Left ventricle myocardium superior (tissue), 1 donor: ENCODE data around the gene RNF182. TPM values are rescaled to one million over a fixed set of nuclear protein-coding genes. Genes with fewer than 3 reads are reported as not detected.
"Not testable (repeated sequence)": the region's sequence is repeated elsewhere in the genome, so short reads cannot be mapped to it uniquely, and the experiment has no call there.

Experiments used
- ATAC-seq: fragments of 200-7000 bp; cut with Tn5 transposase; one replicate; pipeline ENCODE4 v1.9.1; 2020; ENCODE audit warnings: mild to moderate bottlenecking, moderate library complexity
- DNase-seq: peaks from one replicate; pipeline ENCODE4 v3.0.0-alpha.2; 2020
- intact Hi-C: fragments of 100-400 bp; cut with micrococcal nuclease; formaldehyde crosslinking; loops from one replicate; pipeline ENCODE4 v1.11.0; 2022
- total RNA-seq: library from RNA; stranded (reverse); fragmentation: NEBNext Ultra II Directional; extraction: Animal tissue kit (Norgen Biotek cat#: 25700); gene quantifications from one replicate; pipeline ENCODE4 v1.2.1, GENCODE V29; 2021
- donor health status: DM: no; HTN: yes; CAD: no; lungs with severe emphysema.

RNF182 gene
- total RNA-seq, 1 donor from 2014 or later, result 0.10 TPM

DNA sequence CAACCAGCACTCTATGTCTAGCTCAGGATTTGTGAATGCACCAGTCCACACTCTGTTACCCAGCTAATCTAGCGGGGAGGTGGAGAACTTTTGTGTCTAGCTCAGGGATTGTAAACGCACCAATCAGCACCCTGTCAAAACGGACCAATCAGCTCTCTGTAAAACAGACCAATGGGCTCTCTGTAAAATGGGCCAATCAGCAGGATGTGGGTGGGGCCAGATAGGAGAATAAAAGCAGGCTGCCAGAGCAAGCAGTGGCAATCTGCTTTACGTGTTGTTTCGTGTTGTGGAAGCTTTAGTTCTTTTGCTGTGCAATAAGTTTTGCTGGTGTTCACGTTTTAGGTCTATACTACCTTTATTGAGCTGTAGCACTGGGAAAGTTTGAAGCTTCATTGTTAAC is 93.8 kb downstream of the RNF182 start:
- DNase-seq, ATAC-seq, intact Hi-C loops: not testable (repeated sequence)

DNA sequence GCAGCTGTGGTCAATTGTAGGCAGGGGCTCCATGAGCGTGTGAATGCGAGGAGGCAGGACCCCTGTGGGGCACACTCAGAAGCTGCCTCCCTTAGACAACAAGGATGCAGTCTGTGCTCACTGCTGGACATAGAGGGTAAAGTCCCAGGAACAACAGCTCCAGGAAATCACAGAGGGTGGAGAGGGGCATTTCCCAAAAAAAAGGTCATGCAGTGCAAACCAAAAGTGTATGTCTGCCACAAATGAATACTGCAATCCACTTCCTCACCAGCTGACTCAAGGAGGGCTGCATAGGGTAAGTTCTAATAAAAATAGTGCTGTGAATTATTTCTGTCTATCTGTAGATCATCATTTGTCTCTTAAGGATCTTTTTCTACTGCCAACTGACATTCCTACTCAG is 95.8 kb downstream of the RNF182 start:
- intact Hi-C loops, result no loop called here
- ATAC-seq, result no peak
- no peak for DNase-seq

DNA sequence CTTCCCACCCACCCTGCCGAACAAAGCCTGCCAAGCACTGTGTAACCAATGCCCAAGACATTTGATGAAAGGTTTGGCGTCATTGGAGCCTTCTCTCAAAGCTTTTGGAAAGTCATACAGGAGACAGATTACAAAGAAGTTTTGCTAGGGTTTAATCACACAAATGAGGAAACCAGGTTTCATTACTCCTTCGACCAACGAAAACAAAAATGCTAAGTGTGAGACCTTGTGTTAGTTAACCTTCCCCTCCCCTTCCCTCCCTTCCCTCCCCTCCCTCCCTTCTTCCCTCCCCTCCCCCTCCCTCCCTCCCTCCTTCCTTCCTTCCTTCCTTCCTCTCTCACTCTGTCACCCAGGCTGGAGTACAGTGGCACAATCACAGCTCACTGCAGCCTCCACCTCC is 96.7 kb downstream of the RNF182 start:
- ATAC-seq (no peak), DNase-seq (no peak)
- intact Hi-C loops, result no loop called here

DNA sequence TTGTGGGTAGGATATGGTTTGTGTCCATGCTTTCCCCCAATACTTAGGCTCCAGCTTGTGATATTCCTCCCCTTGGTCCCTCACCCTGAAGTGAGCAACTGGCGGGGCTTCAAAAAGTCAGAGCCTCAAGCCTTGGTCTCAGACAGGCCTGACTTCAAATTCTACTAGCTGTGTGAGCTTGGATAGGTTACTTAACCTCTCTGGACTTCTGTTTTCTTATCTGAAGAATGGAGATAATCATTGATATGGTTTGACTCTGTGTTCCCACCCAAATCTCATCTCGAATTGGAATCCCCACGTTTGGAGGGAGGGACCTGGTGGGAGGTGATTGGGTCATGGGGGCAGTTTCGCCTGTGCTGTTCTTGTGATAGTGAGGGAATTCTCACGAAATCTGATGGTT is 97.9 kb downstream of the RNF182 start:
- ATAC-seq (no peak), DNase-seq (no peak)
- intact Hi-C loops, result no loop called here

DNA sequence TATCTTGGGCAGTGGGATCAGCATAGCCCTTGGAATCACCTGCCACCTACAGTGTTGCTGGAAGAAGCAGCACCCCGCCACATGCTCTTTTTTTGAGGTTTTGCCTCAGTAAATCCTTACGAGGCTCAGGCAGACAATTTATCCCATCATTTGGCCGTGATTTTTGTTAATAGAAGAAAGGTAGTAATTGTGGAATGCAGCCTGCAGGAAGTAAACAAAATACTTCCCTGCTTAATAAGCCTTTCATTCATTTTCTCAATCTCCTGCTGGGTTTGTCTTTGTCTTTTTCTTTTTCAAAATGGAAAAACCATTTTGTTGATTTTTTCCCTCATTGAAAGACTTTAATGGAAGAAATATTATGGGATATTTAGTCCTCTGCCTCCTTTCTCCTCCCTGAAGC is 99.1 kb downstream of the RNF182 start:
- ATAC-seq, result no peak
- intact Hi-C loops, result no loop called here
- DNase-seq, result no peak

DNA sequence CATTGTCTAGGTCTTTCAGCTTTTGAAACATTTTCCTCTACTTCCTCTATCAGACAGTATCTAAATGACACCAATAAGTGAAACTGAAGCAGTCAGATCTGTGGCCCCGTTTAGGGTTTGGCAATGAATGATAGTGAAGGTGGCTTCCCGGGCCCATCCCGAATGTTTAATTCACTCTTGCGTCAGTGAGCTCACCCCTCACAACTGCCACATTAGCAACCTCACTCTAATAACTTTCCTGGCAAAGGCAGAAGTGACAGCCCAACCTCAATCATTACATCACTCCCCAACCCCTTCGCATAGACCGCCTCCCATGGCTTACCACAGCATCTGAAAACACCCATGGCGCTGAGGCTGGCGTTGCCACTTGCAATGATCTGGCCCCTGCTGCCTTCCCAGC is 100.4 kb downstream of the RNF182 start:
- no peak for DNase-seq
- ATAC-seq, result no peak
- intact Hi-C loops, result no loop called here

DNA sequence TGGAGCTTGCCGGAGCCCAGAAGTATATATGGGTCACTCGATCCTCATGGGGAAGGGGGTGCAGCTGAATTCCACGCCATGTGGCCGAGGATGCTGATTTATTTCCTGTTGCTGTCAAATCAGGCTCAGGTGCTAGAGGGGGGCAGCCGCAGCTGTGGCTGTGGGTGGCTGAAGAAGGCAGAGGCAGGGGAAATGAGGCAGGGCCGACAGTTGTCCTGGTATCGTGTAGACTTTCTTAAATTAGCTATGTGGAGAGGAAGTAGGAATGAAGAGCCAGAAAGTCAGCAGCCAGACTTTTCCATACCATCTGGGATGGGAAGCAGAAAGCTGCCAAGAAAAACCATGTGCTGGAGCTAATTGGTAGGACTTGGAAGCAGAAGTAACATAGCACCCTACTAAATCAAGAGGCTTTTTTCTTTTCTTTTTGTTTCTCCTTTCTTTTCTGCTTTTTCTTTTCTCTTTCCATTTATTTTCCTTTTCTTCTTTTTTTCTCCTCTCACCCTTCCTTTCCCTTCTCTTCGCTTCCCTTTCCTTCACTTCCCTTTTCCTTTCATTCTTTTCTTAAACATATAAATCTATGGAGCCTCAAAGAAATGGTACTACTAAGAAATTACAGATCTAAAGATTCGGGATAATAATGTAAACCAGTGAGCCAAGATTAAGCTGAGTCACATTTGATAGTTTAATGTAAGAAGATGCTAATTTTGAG is 102.2 kb downstream of the RNF182 start:
- ATAC-seq, result no peak
- intact Hi-C loops, result no loop called here
- no peak for DNase-seq

DNA sequence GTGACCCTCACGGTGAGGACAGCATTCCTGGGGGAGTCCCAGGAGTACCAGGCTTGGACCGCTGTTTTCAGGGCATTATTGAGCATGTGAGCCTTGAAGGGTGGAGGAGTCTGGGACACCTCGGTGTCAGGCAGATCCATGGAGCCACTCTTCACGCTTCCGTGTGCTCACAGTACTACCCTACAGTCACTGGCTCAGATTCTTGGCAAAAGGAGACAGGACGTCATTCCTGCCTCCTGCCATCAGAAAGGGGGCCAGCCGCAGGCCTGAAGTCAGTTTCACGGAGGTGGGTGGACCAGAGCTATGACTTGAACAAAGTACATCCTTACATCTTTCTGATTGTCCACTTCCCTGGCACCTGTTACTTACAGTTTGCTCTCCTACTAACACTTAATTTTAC is 103.9 kb downstream of the RNF182 start:
- ATAC-seq, result no peak
- intact Hi-C loops, result no loop called here
- DNase-seq, result no peak

DNA sequence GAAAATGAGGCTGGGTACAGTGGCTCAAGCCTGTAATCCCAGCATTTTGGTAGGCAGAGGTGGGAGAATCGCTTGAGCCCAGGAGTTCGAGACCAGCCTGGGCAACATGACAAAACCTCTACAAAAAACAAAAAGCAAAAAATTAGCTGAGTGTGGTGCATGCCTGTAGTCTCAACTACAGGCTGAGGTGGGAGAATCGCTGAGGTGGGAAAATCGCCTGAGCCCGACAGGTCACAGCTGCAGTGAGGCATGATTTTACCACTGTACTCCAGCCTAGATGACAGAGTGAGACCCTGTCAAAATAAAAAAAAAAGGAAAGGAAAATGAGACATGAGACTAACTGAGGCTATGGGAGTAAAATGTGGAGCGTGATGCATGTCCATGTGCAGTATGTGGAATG is 104.9 kb downstream of the RNF182 start:
- DNase-seq (no peak), ATAC-seq (no peak)
- intact Hi-C loops, result no loop called here

Other genes with a start within 250 kb of the RNF182 start
- 31.9 TPM for gene RANBP9, start 213.1 kb upstream of the RNF182 start, total RNA-seq
- 30.8 TPM for gene MCUR1, start 110.4 kb upstream of the RNF182 start, total RNA-seq
- 1.6 TPM for gene CD83, start 192.8 kb downstream of the RNF182 start, total RNA-seq